Adrenal gland (tissue), 19 donors: ENCODE results near the gene ZFYVE19. TPM values are rescaled to one million over a fixed set of nuclear protein-coding genes. Genes with fewer than 3 reads are reported as not detected.

Experiments used
- DNase-seq, 7 donors: peaks; one replicate each; pipeline ENCODE4 v3.0.0-alpha.2; 2019 to 2020
- H3K27ac ChIP-seq, 5 donors: fragments of 200-600 bp; sonication (generic) in 4 of 5; 1 replicate in 3 of 5; 2 replicates in 2 of 5; pipeline versions ENCODE4 v1.5.1 to v1.8.0; 2016 to 2020; ENCODE audit warnings: mild to moderate bottlenecking in 1 of 5
- H3K27me3 ChIP-seq: fragments of 200-600 bp; 2 replicates; pipeline ENCODE4 v1.8.0; 2021
- H3K36me3 ChIP-seq, 2 donors: fragments of 200-600 bp; replicated peaks in 1 of 2; 1 replicate in 1 of 2; 2 replicates in 1 of 2; pipeline versions ENCODE4 v1.5.1 to v1.8.0; 2018 to 2022
- H3K4me1 ChIP-seq, 2 donors: fragments of 200-600 bp; replicated peaks in 1 of 2; 1 replicate in 1 of 2; 2 replicates in 1 of 2; pipeline versions ENCODE4 v1.5.1 to v1.8.0; 2018 to 2021
- H3K4me3 ChIP-seq, 4 donors: fragments of 200-600 bp; sonication (generic) in 3 of 4; one replicate each; pipeline ENCODE4 v1.5.1; 2016 to 2018
- H3K9me3 ChIP-seq, 3 donors: fragments of 200-600 bp; sonication (generic) in 1 of 3; replicated peaks in 1 of 3; 1 replicate in 2 of 3; 2 replicates in 1 of 3; pipeline versions ENCODE4 v1.5.1 to v1.8.0; 2016 to 2021
- POLR2A ChIP-seq, 2 donors: fragments of 450-650 bp; IDR thresholded peaks; one replicate each; pipeline ENCODE4 v1.6.1; 2017; ENCODE audit warnings: antibody characterized with exemption in 2 of 2, mild to moderate bottlenecking in 2 of 2, moderate library complexity in 1 of 2
- WGBS, 4 donors: extraction: QIAGEN DNeasy Blood & Tissue Kit in 2 of 4; methylation state at CpG; one replicate each; pipeline versions ENCODE4 v1.1.5 to v1.1.7; 2013 to 2017; 5-methylcytosine and 5-hydroxymethylcytosine counted together
- intact Hi-C, 2 donors: fragments of 100-400 bp; cut with DNase I; formaldehyde crosslinking; loops; one replicate each; pipeline versions ENCODE4 v1.14.1 to v1.15.0; 2022 to 2023
- long read RNA-seq, 10 donors: library from polyadenylated mRNA in 3 of 10; unstranded in 2 of 10; stranded (forward) in 1 of 10; transcript quantifications; one replicate each; pipeline ENCODE4 v2.0.0 and lab custom pipeline, GENCODE V29; 2021 to 2026
- polyA plus RNA-seq, 3 donors: library from polyadenylated mRNA; stranded (reverse); fragments of 200-250 nt in 2 of 3; fragments of 350-450 nt in 1 of 3; fragmentation: Illumina TruSeq in 1 of 3; extraction: RNeasy Lipid Tissue Mini Kit (QIAGEN cat#74804) in 1 of 3; gene quantifications; one replicate each; pipeline ENCODE4 v1.2.3, GENCODE V29; 2013 to 2014
- total RNA-seq, 9 donors: library from RNA; depleted of rRNA in 4 of 9; stranded (reverse); fragments of >200 nt in 4 of 9; fragments of 120-200 nt in 1 of 9; fragmentation: NEBNext Ultra II Directional in 1 of 9; extraction: Animal tissue kit (Norgen Biotek cat#: 25700) in 1 of 9; gene quantifications; one replicate each; pipeline versions ENCODE4 v1.1.0 to v1.2.4, GENCODE V29; 2013 to 2023
- TF ChIP-seq, protein P1 (sequence below), 6 experiments: fragments of 450-650 bp in 4 of 6; fragments of 200-600 bp in 2 of 6; sonication (generic) in 1 of 6; IDR thresholded peaks; 1 replicate in 5 of 6; 2 replicates in 1 of 6; pipeline versions ENCODE4 v1.5.1 to v1.8.0; 2016 to 2021; ENCODE audit warnings: antibody characterized with exemption in 6 of 6, mild to moderate bottlenecking in 2 of 6, moderate library complexity in 1 of 6
- donor health status: healthy with polysubstance abuse.
- donor health status: Bipolar disorder and iron deficiency.
- donor health status: DM: yes; HTN: yes; CAD: no.
- donor health status: DM: no; HTN: no; CAD: no.
- donor health status: DM: no; HTN: no; CAD: no.
- donor health status: DM: yes; HTN: yes; CAD: no.

Gene ZFYVE19, protein sequence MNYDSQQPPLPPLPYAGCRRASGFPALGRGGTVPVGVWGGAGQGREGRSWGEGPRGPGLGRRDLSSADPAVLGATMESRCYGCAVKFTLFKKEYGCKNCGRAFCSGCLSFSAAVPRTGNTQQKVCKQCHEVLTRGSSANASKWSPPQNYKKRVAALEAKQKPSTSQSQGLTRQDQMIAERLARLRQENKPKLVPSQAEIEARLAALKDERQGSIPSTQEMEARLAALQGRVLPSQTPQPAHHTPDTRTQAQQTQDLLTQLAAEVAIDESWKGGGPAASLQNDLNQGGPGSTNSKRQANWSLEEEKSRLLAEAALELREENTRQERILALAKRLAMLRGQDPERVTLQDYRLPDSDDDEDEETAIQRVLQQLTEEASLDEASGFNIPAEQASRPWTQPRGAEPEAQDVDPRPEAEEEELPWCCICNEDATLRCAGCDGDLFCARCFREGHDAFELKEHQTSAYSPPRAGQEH
- total RNA-seq (10 to 100 TPM; 11.0 to 35.1 (median 27.3) TPM), polyA plus RNA-seq (10 to 100 TPM; 12.0 to 25.3 (median 24.1) TPM)
- long read RNA-seq, donor 1, partial matches to known transcripts, result 0 of 2 reads
- long read RNA-seq, donor 1, other reads (novel, unspliced or antisense), result 0 of 2 reads
- long read RNA-seq, donor 2, result 0 reads
- long read RNA-seq, donor 3, partial matches to known transcripts, result 0 of 3 reads
- long read RNA-seq, donor 3, other reads (novel, unspliced or antisense), result 0 of 3 reads
- long read RNA-seq, donor 4, partial matches to known transcripts, result 1 of 5 reads
- long read RNA-seq, donor 4, other reads (novel, unspliced or antisense), result 1 of 5 reads
- long read RNA-seq, donor 5, transcript ZFYVE19-203 (11 exons, 2,775 nt), result major isoform, 24 of 44 reads
- long read RNA-seq, donor 5, partial matches to known transcripts, result 8 of 44 reads
- long read RNA-seq, donor 5, other reads (novel, unspliced or antisense), result 6 of 44 reads
- long read RNA-seq, donor 6, transcript ZFYVE19-203 (11 exons, 2,775 nt), result major isoform, 6 of 15 reads
- long read RNA-seq, donor 6, partial matches to known transcripts, result 2 of 15 reads
- long read RNA-seq, donor 6, other reads (novel, unspliced or antisense), result 7 of 15 reads
- long read RNA-seq, donor 7, partial matches to known transcripts, result 0 of 1 reads
- long read RNA-seq, donor 7, other reads (novel, unspliced or antisense), result 0 of 1 reads
- long read RNA-seq, donor 8, partial matches to known transcripts, result 0 of 1 reads
- long read RNA-seq, donor 8, other reads (novel, unspliced or antisense), result 0 of 1 reads
- long read RNA-seq, donor 9, partial matches to known transcripts, result 0 of 4 reads
- long read RNA-seq, donor 9, other reads (novel, unspliced or antisense), result 0 of 4 reads
- long read RNA-seq, donor 10, partial matches to known transcripts, result 0 of 3 reads
- long read RNA-seq, donor 10, other reads (novel, unspliced or antisense), result 0 of 3 reads

DNA sequence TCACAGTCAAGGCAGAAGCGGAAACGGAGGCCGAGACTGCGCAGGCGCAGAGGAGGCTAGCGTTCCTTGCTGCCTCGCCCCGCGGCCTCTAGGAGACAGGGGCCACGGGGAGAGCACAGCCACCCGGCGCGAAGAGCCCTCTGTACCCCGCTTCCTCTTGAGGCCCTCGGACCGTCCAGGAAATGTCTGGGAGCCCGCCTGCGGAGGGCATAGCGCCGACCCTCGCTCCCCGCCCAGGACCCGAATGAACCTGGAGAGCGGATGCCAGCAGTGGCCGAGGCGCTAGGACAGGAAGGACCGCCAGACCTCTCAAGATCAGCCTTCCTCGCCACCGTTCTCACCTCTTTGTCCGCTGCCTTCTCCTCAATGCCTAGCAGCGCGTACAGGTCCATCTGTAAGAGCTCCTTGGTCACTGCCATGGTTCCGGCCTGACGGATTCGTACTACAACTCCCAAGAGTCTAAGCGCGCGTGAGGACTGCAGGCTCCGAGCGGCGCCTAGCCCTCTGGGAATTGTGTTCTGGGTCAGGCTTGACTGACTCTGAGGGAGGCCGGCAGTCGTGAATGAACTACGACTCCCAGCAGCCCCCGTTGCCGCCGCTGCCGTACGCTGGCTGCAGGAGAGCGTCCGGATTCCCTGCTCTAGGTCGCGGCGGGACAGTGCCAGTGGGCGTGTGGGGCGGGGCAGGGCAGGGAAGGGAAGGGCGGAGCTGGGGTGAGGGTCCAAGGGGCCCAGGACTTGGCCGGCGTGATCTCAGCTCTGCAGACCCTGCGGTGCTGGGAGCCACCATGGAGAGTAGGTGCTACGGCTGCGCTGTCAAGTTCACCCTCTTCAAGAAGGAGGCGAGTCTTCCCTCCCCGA, at the start of gene ZFYVE19, which contains the start of gene DNAJC17:
ZFYVE19 (plus strand) TSS at position 62 of the 860 bp plus-strand sequence; CDS start at position 563, 501 bp downstream.
DNAJC17 (minus strand) TSS at position 446 of the 860 bp plus-strand sequence; CDS start at position 419, 27 bp downstream.
- peak; percentile 41 to 43 for TF ChIP-seq POLR2A (IDR thresholded peaks at IDR 0.05)
- TF ChIP-seq, protein P1, sequence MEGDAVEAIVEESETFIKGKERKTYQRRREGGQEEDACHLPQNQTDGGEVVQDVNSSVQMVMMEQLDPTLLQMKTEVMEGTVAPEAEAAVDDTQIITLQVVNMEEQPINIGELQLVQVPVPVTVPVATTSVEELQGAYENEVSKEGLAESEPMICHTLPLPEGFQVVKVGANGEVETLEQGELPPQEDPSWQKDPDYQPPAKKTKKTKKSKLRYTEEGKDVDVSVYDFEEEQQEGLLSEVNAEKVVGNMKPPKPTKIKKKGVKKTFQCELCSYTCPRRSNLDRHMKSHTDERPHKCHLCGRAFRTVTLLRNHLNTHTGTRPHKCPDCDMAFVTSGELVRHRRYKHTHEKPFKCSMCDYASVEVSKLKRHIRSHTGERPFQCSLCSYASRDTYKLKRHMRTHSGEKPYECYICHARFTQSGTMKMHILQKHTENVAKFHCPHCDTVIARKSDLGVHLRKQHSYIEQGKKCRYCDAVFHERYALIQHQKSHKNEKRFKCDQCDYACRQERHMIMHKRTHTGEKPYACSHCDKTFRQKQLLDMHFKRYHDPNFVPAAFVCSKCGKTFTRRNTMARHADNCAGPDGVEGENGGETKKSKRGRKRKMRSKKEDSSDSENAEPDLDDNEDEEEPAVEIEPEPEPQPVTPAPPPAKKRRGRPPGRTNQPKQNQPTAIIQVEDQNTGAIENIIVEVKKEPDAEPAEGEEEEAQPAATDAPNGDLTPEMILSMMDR (IDR thresholded peaks at IDR 0.05), result peak in 3 of 6 experiments; percentile 17 to 44 (median 20)
- intact Hi-C loops, result no loop called here
- peaks cover 11 to 25% of the 10 kb centered on the region in 2 donors for H3K4me1 ChIP-seq
- peak within 1 kb of the TSS; percentile 47 to 94 (median 71) for H3K4me3 ChIP-seq
- 0 to 1% (median 0%) methylated on average over 30 to 64 of the region's 64 CpGs for WGBS, 4 donors
- no peaks in the 10 kb centered on the region for H3K27me3 ChIP-seq
- H3K9me3 ChIP-seq, result no peaks in the 10 kb centered on the region
- H3K27ac ChIP-seq, result peak within 1 kb of the TSS; percentile 79 to 97 (median 88)
- peak; percentile 94 to 99 (median 97) for DNase-seq
- H3K36me3 ChIP-seq, result peaks cover 0 to 12% of the 10 kb centered on the region in 2 donors

DNA sequence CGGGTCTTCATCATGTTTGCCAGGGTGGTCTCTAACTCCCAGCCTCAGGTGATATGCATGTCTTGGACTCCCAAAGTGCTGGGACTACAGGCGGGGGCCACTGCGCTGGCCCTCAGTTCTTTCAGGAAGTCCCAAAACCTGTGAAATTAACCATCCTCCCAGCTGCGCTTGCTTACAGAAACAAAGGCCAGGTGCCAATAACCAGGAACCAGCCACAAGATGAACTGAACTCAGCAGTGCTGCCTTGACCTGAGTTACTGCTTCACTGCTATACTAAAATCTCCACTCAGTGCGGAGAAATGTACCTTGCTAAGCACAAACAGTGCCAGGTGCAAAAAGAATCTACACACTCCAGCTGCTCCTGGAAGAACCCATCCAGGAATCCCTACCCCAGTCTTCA, 46.9 kb upstream of the ZFYVE19 start:
- no peaks in the 10 kb centered on the region for H3K9me3 ChIP-seq
- WGBS, 4 donors, result 85 to 94% (median 88%) methylated on average over 5 of the region's 5 CpGs
- no peak overlapping the region for H3K27ac ChIP-seq
- H3K36me3 ChIP-seq, result no peaks in the 10 kb centered on the region
- TF ChIP-seq POLR2A (IDR thresholded peaks at IDR 0.05), result no peak
- TF ChIP-seq, protein P1 (IDR thresholded peaks at IDR 0.05), result no peak
- H3K27me3 ChIP-seq, result no peaks in the 10 kb centered on the region
- no peak for DNase-seq
- H3K4me1 ChIP-seq, result peaks cover 20 to 28% of the 10 kb centered on the region in 2 donors
- H3K4me3 ChIP-seq, result no peak overlapping the region
- intact Hi-C loops, result no loop called here

DNA sequence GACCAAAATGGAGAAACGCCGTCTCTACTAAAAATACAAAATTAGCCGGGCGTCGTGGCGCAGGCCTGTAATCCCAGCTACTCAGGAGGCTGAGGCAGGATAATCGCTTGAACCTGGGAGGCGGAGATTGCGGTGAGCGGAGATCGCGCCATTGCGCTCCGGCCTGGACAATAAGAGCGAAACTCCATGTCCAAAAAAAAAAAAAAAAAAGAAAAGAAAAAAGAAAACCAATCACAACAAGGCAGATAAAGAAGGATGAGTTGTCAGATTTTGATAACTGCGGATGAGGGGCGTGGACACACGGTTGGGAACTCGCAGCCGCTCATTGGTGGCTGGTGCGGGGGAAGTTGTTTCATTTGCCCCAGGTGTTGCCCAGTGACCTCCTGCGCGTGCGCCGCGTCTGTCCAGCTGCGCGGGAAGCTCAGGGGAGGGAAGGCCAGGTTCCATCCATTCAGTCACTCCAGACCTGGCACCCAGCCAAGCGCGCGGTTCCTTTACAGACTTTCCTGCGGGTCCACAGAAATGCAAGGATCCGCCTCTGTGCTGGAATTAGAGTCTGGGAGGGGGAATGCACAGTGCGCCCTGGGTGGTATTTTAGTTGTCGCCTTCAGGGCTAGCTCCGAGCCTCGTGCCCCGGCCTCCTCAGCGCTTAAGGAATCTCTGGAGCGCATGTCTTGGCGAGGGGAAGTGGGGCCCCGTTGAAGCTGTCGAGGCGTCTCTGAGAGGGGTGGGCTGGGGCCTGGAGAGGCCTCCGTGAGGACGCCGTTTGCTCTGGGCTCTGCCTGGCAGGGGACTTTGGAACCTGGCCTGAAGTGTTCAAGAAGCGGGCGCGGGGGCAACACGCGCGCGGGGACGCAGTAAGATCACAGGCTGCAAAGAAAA, 43.7 kb upstream of the ZFYVE19 start:
- peak; percentile 73 to 87 (median 76) for DNase-seq
- H3K4me3 ChIP-seq, result peak overlapping the region in 2 of 4 donors; percentile 9 to 52
- H3K4me1 ChIP-seq, result peaks cover 41 to 43% of the 10 kb centered on the region in 2 donors
- TF ChIP-seq POLR2A (IDR thresholded peaks at IDR 0.05), result no peak
- TF ChIP-seq, protein P1 (IDR thresholded peaks at IDR 0.05), result no peak
- H3K27ac ChIP-seq, result peak overlapping the region; percentile 25 to 88 (median 60)
- no peaks in the 10 kb centered on the region for H3K36me3 ChIP-seq
- intact Hi-C loops, result no loop called here
- no peaks in the 10 kb centered on the region for H3K27me3 ChIP-seq
- H3K9me3 ChIP-seq, result no peaks in the 10 kb centered on the region
- WGBS, 4 donors, result 27 to 48% (median 36%) methylated on average over 31 to 55 of the region's 55 CpGs
